Osteocyte (in vitro differentiated cells): Measurements from ENCODE around the gene NALF2. TPM values are rescaled to one million over a fixed set of nuclear protein-coding genes. Genes with fewer than 3 reads are reported as not detected.

Source experiments
- DNase-seq: peaks from one replicate; pipeline ENCODE4 v3.0.0; 2021; ENCODE audit warnings: mixed read lengths; ENCODE audit not compliant: unreplicated experiment; ENCODE audit errors: extremely low spot score
- H3K27ac Mint-ChIP-seq: one replicate; pipeline ENCODE4 v1.8.0; 2021; ENCODE audit warnings: mild to moderate bottlenecking, mixed read lengths; ENCODE audit not compliant: unreplicated experiment
- H3K27me3 Mint-ChIP-seq: one replicate; pipeline ENCODE4 v1.8.0; 2021; ENCODE audit warnings: mixed read lengths; ENCODE audit not compliant: unreplicated experiment
- H3K36me3 Mint-ChIP-seq: one replicate; pipeline ENCODE4 v1.8.0; 2021; ENCODE audit warnings: mixed read lengths; ENCODE audit not compliant: unreplicated experiment
- H3K4me1 Mint-ChIP-seq: one replicate; pipeline ENCODE4 v1.8.0; 2021; ENCODE audit warnings: mixed read lengths; ENCODE audit not compliant: unreplicated experiment
- H3K4me3 Mint-ChIP-seq: one replicate; pipeline ENCODE4 v1.8.0; 2021; ENCODE audit warnings: mild to moderate bottlenecking, moderate library complexity, mixed read lengths; ENCODE audit not compliant: unreplicated experiment
- H3K9me3 Mint-ChIP-seq: one replicate; pipeline ENCODE4 v1.8.0; 2021; ENCODE audit warnings: mixed read lengths; ENCODE audit not compliant: unreplicated experiment
- total RNA-seq: library from RNA; stranded (reverse); gene quantifications from 2 replicates; pipeline ENCODE4 v1.2.1, GENCODE V29; 2021
- TF ChIP-seq, protein P1 (sequence below): fragments of 200-600 bp; sonication (generic); IDR thresholded peaks from 2 replicates; pipeline ENCODE4 v1.5.0; 2021; ENCODE audit warnings: antibody characterized with exemption, mild to moderate bottlenecking, moderate library complexity

Gene NALF2
- total RNA-seq, 1 donor from 2014 or later = not detected

DNA sequence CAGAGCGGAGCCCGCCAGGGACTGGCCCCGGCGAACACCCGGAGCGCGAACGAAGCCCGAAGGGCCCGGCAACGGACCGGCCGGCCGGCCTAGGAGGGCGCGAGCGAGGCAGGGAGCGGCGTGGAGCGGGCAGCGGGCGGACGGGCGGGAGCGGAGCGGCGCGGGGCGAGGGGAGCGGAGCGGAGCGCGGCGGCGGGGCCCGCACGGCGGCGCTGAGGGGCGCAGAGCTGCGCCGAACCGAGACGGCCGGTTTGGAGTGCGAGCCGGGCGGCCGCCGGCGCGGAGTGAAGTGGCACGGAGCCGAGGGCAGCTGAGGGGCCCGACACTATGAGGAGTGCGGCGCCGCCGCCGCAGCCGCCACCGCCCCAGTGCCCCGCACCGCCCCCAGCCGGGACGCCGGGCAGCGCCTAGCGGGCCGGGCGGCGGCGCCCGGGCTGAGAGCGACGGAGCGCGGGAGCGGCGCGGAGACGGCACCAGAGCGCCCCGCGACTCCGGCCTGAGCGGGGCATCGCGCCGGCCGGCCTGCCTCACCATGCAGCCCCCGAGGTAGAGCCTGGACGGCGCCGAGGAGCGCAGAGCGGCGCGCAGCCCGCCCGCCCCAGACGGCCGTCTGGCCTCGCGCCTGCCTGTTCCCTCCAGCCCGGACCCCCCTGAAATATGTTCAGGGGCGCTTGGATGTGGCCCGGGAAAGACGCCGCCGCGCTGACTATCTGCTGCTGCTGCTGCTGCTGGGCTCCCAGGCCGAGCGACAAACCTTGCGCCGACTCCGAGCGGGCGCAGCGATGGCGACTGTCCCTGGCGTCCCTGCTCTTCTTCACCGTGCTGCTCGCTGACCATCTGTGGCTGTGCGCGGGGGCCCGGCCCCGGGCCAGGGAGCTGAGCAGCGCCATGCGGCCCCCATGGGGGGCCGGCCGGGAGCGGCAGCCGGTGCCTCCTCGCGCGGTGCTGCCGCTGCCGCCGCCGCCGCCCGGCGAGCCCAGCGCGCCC lies 793 bp downstream of the NALF2 start:
- DNase-seq = peak; percentile 80
- H3K27ac Mint-ChIP-seq = no peak overlapping the region
- peaks cover 3% of the 10 kb centered on the region for H3K9me3 Mint-ChIP-seq
- peaks cover 12% of the 10 kb centered on the region for H3K27me3 Mint-ChIP-seq
- H3K4me1 Mint-ChIP-seq = peaks cover 5% of the 10 kb centered on the region
- TF ChIP-seq, protein P1, sequence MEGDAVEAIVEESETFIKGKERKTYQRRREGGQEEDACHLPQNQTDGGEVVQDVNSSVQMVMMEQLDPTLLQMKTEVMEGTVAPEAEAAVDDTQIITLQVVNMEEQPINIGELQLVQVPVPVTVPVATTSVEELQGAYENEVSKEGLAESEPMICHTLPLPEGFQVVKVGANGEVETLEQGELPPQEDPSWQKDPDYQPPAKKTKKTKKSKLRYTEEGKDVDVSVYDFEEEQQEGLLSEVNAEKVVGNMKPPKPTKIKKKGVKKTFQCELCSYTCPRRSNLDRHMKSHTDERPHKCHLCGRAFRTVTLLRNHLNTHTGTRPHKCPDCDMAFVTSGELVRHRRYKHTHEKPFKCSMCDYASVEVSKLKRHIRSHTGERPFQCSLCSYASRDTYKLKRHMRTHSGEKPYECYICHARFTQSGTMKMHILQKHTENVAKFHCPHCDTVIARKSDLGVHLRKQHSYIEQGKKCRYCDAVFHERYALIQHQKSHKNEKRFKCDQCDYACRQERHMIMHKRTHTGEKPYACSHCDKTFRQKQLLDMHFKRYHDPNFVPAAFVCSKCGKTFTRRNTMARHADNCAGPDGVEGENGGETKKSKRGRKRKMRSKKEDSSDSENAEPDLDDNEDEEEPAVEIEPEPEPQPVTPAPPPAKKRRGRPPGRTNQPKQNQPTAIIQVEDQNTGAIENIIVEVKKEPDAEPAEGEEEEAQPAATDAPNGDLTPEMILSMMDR = no peak
- H3K36me3 Mint-ChIP-seq = no peaks in the 10 kb centered on the region
- no peak overlapping the region for H3K4me3 Mint-ChIP-seq

DNA sequence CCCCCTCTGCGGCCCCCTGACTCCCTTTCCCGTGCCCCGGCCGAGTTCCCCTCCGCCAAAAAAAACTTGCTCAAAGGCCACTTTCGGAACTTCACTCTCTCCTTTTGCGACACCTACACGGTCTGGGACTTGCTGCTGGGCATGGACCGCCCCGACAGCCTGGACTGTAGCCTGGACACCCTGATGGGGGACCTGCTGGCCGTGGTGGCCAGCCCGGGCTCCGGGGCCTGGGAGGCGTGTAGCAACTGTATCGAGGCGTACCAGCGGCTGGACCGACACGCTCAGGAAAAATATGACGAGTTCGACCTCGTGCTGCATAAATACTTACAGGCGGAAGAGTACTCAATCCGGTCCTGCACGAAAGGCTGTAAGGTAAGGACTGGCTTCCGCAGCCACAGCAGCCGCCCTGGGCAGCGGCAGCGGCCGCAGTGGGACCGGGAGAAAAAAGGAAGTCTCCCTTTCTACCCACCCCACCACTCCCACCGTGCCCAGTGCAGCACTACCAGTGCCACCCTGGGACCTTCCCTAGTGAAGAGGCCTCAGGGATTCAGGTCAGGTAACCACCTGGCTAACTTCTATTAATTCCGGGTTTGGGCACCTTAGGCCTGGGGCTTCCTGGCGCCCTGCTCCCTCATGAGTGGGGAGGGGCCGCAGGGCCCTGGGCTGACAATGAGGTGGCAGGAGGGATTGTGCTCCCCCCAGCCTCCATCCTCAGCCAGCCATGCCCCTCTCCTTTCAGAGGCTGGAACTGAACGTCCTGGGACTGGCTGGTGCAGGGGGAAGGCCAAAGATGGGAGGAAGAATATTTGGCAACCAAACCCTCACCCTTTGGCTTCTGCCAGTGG lies 1.9 kb downstream of the NALF2 start:
- no peak overlapping the region for H3K4me3 Mint-ChIP-seq

DNA sequence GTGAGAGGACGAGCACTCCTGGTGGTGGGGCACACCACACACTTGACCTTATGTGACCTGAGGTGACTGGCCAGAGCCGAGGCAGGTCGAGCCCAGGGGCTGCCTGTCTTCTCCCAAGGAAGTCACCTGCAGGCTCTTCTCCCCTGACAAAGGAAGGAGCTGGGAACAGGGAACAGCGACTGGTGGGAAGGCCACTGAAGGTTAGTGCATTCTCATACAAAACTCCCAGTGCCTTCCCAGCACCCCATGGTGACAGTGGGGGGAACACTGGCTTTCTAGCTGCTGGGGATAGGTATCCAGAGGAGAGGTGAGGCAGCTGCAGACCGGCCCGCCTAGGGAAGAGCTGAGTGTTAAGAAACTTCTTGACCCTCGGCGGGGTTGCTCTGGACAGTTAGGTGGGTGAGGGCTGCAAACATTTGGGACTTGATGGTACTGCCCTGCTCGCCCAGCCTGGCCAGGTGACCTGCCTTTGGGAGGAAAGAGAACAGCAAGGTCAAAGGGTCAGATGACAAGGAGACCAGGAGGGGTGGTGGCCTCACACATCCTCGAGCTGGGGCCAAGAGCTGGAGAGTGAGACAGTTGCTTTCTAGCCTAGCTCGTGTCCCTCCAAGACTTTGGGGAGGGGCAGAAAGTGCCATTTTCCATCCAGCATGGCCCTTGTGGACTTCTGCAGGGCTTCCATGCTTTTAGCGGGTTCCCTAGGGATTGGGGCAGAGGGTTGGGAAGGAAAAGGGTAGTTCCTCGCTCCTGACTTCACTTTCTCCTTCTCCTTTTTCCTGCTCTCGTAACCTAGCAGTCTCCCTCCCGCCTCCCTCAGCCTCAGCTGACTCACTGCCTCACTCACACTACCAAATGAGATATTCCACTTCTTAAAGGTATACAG lies 2.7 kb downstream of the NALF2 start:
- TF ChIP-seq, protein P1 = no peak
- peaks cover 5% of the 10 kb centered on the region for H3K4me1 Mint-ChIP-seq
- DNase-seq = peak; percentile 80
- H3K36me3 Mint-ChIP-seq = no peaks in the 10 kb centered on the region
- H3K27me3 Mint-ChIP-seq = peaks cover 12% of the 10 kb centered on the region
- no peak overlapping the region for H3K4me3 Mint-ChIP-seq
- H3K27ac Mint-ChIP-seq = no peak overlapping the region
- H3K9me3 Mint-ChIP-seq = peaks cover 3% of the 10 kb centered on the region

More for the DNA sequence above, 1.9 kb downstream of the NALF2 start:
- H3K27me3 Mint-ChIP-seq = peaks cover 12% of the 10 kb centered on the region
- H3K9me3 Mint-ChIP-seq = peaks cover 3% of the 10 kb centered on the region
- TF ChIP-seq, protein P1 = no peak
- no peak overlapping the region for H3K27ac Mint-ChIP-seq
- peak; percentile 83 for DNase-seq
- H3K4me1 Mint-ChIP-seq = peaks cover 5% of the 10 kb centered on the region
- H3K36me3 Mint-ChIP-seq = no peaks in the 10 kb centered on the region

DNA sequence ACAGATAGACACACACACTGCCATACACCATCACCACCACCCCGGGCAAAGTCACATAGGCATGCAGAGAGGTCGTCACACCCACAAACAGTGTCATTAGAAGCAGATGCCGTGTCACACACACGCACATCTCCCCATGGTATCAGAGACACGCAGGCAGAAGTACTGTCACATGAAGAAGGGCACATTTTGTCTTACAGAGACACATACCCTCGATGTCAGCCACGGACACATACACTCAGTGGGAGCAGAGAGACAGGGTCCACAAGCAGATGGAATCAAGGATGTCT lies 3.3 kb downstream of the NALF2 start:
- DNase-seq = peak; percentile 44
- TF ChIP-seq, protein P1 = no peak
- peaks cover 3% of the 10 kb centered on the region for H3K9me3 Mint-ChIP-seq
- no peaks in the 10 kb centered on the region for H3K36me3 Mint-ChIP-seq
- H3K4me3 Mint-ChIP-seq = no peak overlapping the region
- peaks cover 5% of the 10 kb centered on the region for H3K4me1 Mint-ChIP-seq
- H3K27me3 Mint-ChIP-seq = peaks cover 12% of the 10 kb centered on the region
- H3K27ac Mint-ChIP-seq = no peak overlapping the region
